Fibroblast of lung (primary cell): ENCODE results near the gene GNG7. TPM values are rescaled to one million over a fixed set of nuclear protein-coding genes. Genes with fewer than 3 reads are reported as not detected.
"Not testable (repeated sequence)": the region's sequence is repeated elsewhere in the genome, so short reads cannot be mapped to it uniquely, and the experiment has no call there.

Experiments used
- DNase-seq, 2 donors: peaks; one replicate each; pipeline versions ENCODE4 v3.0.0 to v3.0.0-alpha.2; 2010; ENCODE audit warnings: low read depth in 2 of 2
- H2AFZ ChIP-seq: 2 replicates; pipeline ENCODE4 v1.5.1; 2012; ENCODE audit warnings: low read length, control low read depth, inconsistent platforms
- H3K27ac ChIP-seq: 2 replicates; pipeline ENCODE4 v1.5.1; 2011; ENCODE audit warnings: low read length, control low read depth; ENCODE audit not compliant: insufficient read depth
- H3K27me3 ChIP-seq: 2 replicates; pipeline ENCODE4 v1.5.1; 2011; ENCODE audit warnings: mild to moderate bottlenecking, low read length; ENCODE audit not compliant: control insufficient read depth, insufficient read depth
- H3K36me3 ChIP-seq: 2 replicates; pipeline ENCODE4 v1.5.1; 2011; ENCODE audit warnings: low read length; ENCODE audit not compliant: control insufficient read depth, insufficient read depth
- H3K4me1 ChIP-seq: 2 replicates; pipeline ENCODE4 v1.5.1; 2011; ENCODE audit warnings: low read length; ENCODE audit not compliant: control insufficient read depth, insufficient read depth; ENCODE audit errors: extremely low read depth
- H3K4me2 ChIP-seq: 2 replicates; pipeline ENCODE4 v1.5.1; 2011; ENCODE audit warnings: low read length, control low read depth; ENCODE audit not compliant: insufficient read depth; ENCODE audit errors: extremely low read depth
- H3K4me3 ChIP-seq, 4 experiments: fragments of 200-600 bp in 1 of 4; sonication (generic) in 1 of 4; replicated peaks in 1 of 4; 2 replicates each; pipeline ENCODE4 v1.5.1; 2011 to 2016; ENCODE audit warnings: low read length in 4 of 4, low read depth in 3 of 4, mild to moderate bottlenecking in 3 of 4, control low read depth in 2 of 4, inconsistent platforms in 1 of 4, mixed read lengths in 1 of 4; ENCODE audit not compliant: insufficient read depth in 1 of 4; ENCODE audit errors: control extremely low read depth in 1 of 4
- H3K79me2 ChIP-seq: 2 replicates; pipeline ENCODE4 v1.5.1; 2012; ENCODE audit warnings: mild to moderate bottlenecking, low read length, inconsistent platforms; ENCODE audit not compliant: control insufficient read depth, insufficient read depth
- H3K9ac ChIP-seq: 2 replicates; pipeline ENCODE4 v1.5.1; 2011; ENCODE audit warnings: mild to moderate bottlenecking, low read length, control low read depth; ENCODE audit not compliant: insufficient read depth
- H3K9me3 ChIP-seq: 2 replicates; pipeline ENCODE4 v1.5.1; 2012; ENCODE audit warnings: low read depth, low read length; ENCODE audit not compliant: control insufficient read depth, insufficient read depth
- H4K20me1 ChIP-seq: 2 replicates; pipeline ENCODE4 v1.5.1; 2011; ENCODE audit warnings: low read length; ENCODE audit not compliant: control insufficient read depth, insufficient read depth; ENCODE audit errors: extremely low read depth
- CTCF ChIP-seq, 2 donors: IDR thresholded peaks in 1 of 2; conservative IDR thresholded peaks in 1 of 2; 1 replicate in 1 of 2; 2 replicates in 1 of 2; pipeline ENCODE4 v1.5.1; 2011 to 2012; ENCODE audit warnings: low read length in 2 of 2, control low read depth in 1 of 2, inconsistent platforms in 1 of 2, low read depth in 1 of 2, mild to moderate bottlenecking in 1 of 2
- EZH2 ChIP-seq: IDR thresholded peaks from 2 replicates; pipeline ENCODE4 v1.5.1; 2012; ENCODE audit warnings: low read length, control low read depth, mild to moderate bottlenecking; ENCODE audit errors: missing control alignments
- polyA plus RNA-seq, 2 donors: library from polyadenylated mRNA; depleted of rRNA in 1 of 2; stranded (reverse) in 1 of 2; unstranded in 1 of 2; fragments of >200 nt; gene quantifications; 2 replicates each; pipeline ENCODE4 v1.2.1, GENCODE V29; 2011 to 2012; ENCODE audit warnings: missing spikeins in 1 of 2
- total RNA-seq: library from RNA; depleted of rRNA; stranded (reverse); fragments of >200 nt; gene quantifications from 2 replicates; pipeline ENCODE4 v1.2.1, GENCODE V29; 2014

The GNG7 gene
- total and polyA plus RNA-seq, 2 donors (not counting 1 experiment from before 2014, with no cell fraction given): 0.27 to 0.83 TPM

GRCh38 chr19:2540646-2541454 lies 161.6 kb downstream of the GNG7 start:
- peak overlapping the region in 1 of 4 experiments; percentile 14 for H3K4me3 ChIP-seq

GRCh38 chr19:2540251-2540645 lies 162.2 kb downstream of the GNG7 start:
- H3K79me2 ChIP-seq: no peaks in the 10 kb centered on the region
- H3K9me3 ChIP-seq: no peaks in the 10 kb centered on the region
- H2AFZ ChIP-seq: no peak overlapping the region
- peak overlapping the region; percentile 73 for H3K9ac ChIP-seq
- no peak for DNase-seq
- H3K4me2 ChIP-seq: peak overlapping the region; percentile 54
- H3K4me1 ChIP-seq: peaks cover 34% of the 10 kb centered on the region
- peak overlapping the region; percentile 95 for H3K27ac ChIP-seq
- peak overlapping the region in 1 of 4 experiments; percentile 14 for H3K4me3 ChIP-seq
- no peaks in the 10 kb centered on the region for H4K20me1 ChIP-seq
- H3K36me3 ChIP-seq: no peaks in the 10 kb centered on the region
- H3K27me3 ChIP-seq: no peaks in the 10 kb centered on the region
- TF ChIP-seq EZH2 (no peak), CTCF (conservative IDR thresholded peaks at IDR 0.05 in 1 of 2, IDR thresholded peaks at IDR 0.05 in 1 of 2; ENCODE audit: low read depth in 1 of 2, low read length in 2 of 2) (no peak)

More at GRCh38 chr19:2540646-2541454, 161.6 kb downstream of the GNG7 start:
- TF ChIP-seq EZH2: no peak
- TF ChIP-seq CTCF (conservative IDR thresholded peaks at IDR 0.05 in 1 of 2, IDR thresholded peaks at IDR 0.05 in 1 of 2; ENCODE audit: low read depth in 1 of 2, low read length in 2 of 2): peak; percentile 17 to 31
- Histone ChIP-seq H3K4me2 (peak overlapping the region; percentile 57), H4K20me1 (no peaks in the 10 kb centered on the region), H3K79me2 (no peaks in the 10 kb centered on the region), H3K4me1 (peaks cover 34% of the 10 kb centered on the region), H3K9ac (peak overlapping the region; percentile 73), H2AFZ (no peak overlapping the region), H3K27me3 (no peaks in the 10 kb centered on the region), H3K36me3 (no peaks in the 10 kb centered on the region), H3K9me3 (no peaks in the 10 kb centered on the region), H3K27ac (peak overlapping the region; percentile 95)
- DNase-seq: peak; percentile 92 to 99

DNA sequence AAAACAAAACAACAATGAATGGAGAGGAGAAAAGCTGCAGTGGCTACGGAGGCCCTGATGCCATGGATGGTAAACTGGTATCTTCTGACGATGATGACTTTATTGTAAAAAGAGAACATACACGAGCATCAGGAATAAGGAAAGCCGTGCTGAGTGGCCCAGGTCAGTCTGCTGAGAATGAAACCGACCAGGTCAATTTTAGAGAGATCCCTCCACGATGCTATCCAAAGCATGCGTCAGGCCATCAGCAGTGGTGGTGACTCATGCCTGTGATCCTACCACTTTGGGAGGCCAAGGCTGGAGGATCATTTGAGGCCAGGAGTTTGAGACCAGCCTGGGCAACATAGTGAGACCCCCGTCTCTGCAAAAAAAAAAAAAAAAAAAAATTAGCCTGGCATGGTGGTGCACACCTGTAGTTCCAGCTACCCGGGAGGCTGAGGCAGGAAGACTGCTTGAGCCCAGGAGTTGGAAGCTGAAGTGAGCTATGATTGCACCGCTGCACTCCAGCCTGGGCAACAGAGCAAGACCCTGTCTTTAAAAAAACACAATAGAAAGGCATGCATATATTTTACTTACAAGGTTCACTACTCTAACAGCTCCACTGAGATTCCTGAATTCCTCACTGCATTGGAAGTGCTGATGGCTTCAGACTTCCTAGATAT lies 164.3 kb downstream of the GNG7 start:
- no peaks in the 10 kb centered on the region for H3K9me3 ChIP-seq
- no peak for DNase-seq
- H4K20me1 ChIP-seq: no peaks in the 10 kb centered on the region
- no peaks in the 10 kb centered on the region for H3K79me2 ChIP-seq
- no peak overlapping the region for H3K4me2 ChIP-seq
- TF ChIP-seq EZH2: no peak
- no peak for TF ChIP-seq CTCF (conservative IDR thresholded peaks at IDR 0.05 in 1 of 2, IDR thresholded peaks at IDR 0.05 in 1 of 2; ENCODE audit: low read depth in 1 of 2, low read length in 2 of 2)
- no peaks in the 10 kb centered on the region for H3K36me3 ChIP-seq
- H3K27me3 ChIP-seq: no peaks in the 10 kb centered on the region
- H3K4me1 ChIP-seq: peaks cover 24% of the 10 kb centered on the region
- H3K4me3 ChIP-seq: no peak overlapping the region
- H3K9ac ChIP-seq: no peak overlapping the region
- no peak overlapping the region for H2AFZ ChIP-seq
- no peak overlapping the region for H3K27ac ChIP-seq

DNA sequence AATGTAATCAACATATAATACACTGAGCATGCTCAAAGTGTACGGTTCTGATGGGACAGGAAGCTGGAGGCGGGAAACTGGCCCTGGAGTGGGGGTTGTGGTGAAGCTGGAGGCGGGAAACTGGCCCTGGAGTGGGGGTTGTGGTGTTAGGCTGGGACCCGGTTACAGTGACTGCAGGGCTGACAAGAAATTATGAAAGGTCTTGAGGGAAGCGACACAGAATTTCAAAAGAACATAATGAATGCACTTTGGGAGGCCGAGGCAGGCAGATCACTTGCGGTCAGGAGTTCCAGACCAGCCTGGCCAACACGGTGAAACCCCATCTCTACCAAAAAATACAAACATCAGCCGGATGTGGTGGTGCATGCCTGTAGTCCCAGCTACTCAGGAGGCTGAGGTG lies 164.9 kb downstream of the GNG7 start:
- peaks cover 20% of the 10 kb centered on the region for H3K4me1 ChIP-seq
- H3K4me3 ChIP-seq, DNase-seq, H3K9ac ChIP-seq, H3K79me2 ChIP-seq, H2AFZ ChIP-seq, H4K20me1 ChIP-seq, H3K4me2 ChIP-seq, H3K36me3 ChIP-seq, H3K27me3 ChIP-seq, H3K9me3 ChIP-seq, H3K27ac ChIP-seq: not testable (repeated sequence)
